ENCODE results near the gene SGTB.
"Not testable (repeated sequence)": the region's sequence is repeated elsewhere in the genome, so short reads cannot be mapped to it uniquely, and the experiment has no call there.

SGTB gene

DNA sequence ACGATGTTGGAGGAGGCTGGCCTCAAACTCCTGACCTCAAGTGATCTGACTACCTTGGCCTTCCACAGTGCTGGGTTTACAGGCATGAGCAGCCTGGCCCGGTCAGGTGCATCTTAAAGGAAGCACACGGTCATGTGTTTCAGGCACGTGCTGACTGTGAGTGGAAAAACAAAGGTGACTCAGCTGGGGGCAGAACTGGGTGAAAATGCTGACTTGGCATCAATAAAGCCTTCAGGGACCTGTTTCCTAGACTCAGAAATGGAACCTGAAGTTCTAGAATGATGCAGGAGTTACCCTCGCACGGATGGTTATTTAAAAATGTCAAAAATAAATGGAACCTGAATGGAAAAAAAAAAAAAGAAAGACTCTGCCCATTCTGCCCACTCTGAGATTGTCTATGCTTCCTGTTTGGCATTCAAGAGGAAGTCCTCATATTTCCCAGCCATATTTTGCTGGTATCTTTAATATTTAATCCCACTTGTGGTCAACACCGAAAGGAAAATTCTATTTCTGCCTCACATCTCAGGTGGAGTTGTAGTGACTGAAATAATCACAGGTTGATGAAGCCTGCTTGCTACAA, 12.4 kb upstream of the SGTB start:
- DNase-seq (ENCODE audit: low read depth in 2 of 2), result not testable (repeated sequence)

DNA sequence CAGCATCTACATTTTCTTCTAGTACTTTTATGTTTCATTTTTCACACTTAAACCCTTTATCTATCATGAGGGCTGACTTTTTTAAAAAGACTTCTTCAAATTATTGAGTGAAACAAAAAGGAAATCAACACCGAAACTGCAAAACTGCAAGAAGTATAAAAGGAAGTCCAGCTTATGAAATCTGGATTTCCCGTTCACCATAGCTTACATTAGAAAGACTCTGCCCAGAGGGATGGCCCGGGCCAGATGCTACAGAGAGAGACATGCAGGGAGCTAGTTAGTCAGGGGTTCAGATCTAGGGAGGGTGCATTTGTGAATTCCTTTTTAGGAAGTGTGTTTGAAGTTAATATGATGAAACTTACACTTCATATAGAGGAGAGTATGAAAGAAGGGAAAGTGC, 10.1 kb upstream of the SGTB start:
- DNase-seq (ENCODE audit: low read depth in 2 of 2), result not testable (repeated sequence)

DNA sequence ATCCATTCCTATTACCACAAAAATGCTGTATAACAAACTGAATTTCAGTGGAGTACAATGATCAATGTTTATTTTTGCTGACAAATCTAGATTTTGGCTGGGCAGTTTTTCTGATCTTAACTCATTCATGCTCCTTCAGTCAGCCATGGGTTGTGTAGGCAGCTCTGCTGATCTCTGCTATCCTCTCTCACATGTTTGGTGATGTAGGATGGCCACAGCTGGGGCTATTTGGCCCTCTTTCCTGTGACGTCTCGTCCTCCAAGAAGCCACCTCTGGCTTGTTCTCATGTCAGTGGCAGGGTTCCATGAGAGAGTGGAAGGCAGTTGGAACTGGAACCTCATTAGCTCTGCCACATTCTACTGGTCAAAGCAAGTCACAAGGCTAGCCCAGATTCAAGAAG, 9.0 kb upstream of the SGTB start:
- DNase-seq (ENCODE audit: low read depth in 2 of 2), result no peak

DNA sequence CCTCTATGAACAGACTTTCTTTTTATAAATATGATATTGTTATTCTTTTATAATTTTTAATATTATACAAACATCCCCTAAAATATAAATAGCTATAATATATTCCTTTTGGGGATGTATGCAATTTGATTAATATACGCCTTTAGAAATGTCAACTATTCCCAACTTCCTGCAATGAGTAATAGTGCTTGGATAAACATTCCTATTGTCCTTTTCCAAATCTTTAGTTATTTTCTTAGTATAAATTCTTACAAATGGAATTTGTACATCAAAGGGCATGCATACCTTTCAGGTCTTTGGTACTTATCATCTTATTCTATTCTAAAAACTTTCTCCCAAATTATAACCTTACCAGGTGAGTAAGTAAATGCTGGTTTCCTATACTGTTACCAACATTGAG, 6.3 kb upstream of the SGTB start:
- no peak for DNase-seq (ENCODE audit: low read depth in 2 of 2)

DNA sequence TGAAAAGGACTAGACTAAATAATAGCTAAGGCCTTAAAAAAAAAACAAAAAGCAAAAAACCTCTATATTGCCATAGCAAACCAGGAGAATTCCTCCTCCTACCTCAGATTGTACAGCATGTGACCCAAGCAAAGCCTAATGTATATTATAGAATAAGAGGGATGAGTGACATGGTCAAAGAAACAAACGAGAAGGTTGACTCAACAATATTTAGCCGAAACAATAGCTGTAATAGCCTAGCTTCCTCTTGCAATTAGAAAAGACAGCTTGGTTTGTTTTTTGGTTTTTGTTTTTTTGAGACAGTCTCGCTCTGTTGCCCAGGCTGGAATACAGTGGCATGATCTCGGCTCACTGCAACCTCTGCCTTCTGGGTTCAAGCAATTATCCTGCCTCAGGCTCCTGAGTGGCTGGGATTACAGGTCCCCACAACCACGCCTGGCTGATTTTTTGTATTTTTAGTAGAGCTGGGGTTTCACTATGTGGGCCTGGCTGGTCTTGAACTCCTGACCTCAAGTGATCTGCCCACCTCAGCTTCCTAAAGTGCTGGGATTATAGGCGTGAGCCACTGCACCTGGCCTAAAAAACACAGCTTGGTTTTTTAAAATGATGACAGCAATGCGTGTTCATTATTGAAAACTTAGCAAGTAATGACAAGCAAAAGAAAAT, 5.7 kb upstream of the SGTB start:
- no peak for DNase-seq (ENCODE audit: low read depth in 2 of 2)

DNA sequence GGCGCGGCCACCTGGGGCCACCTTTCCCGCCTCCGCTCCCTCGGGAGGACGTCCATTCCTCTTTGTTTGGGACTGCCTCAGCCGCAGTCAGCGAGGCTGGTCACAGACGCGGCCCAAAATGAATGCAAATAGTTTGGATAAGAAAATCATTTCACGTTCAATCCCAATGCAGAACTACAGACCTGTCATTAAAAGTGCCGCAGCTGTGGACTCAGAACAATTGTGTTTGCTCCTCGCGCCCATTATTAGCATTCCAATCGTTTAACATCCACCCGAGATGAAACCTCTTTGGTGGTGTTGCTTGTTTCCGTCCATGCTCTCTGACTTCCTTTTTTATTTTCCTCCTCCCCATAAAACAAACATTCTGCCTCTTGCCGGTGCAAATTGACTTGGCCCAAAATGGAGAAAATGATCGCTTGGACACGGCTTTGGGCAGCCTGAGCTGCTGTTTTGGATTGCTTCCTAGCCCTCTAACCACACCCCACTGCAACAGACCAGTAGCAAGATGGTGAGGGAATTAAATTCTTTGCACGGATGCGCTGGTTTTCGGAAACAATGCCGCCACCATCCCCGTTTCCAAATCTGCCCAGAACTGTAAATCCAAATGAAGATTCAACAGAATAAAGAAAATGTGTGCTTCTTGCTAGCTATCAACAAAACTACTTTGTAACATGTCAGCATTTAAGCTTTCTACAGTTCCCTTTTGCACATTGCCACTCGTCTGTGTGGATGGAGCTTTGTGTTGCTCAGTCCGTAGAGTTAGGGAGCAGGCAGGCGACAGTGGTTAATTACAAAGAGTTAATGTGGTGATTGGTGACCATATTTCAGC, 880 bp upstream of the SGTB start:
- DNase-seq (ENCODE audit: low read depth in 2 of 2), result no peak

DNA sequence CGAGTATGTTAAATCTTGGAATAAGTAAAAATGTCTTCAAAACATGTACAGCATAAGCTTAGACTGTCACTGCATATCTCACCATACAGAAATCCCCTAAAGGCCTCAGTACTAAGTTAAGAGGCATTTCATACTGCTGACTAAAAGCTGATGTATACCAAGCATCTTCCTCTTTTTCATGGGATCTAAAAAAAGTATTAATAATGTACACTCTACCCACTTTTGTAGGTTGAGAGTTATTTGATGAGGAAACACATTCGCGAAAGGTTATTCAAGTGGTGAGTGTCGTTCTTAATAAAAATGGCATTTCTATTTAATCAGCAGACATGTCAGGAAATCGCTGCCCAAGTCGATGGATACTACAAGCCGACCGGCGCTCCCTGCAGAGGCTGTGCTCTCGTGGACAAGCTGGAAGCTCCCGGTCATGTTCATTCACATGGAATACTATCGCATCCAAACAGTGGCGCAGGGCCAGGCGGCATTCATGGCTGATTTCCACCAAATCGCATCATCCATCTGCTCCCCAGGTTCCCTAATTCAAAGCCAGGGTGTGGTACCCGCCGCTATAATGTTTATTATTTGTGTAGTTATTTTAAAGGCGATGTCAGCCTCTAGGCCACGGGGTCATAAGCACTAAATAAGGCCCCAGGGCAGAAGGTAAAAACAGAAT, 724 bp downstream of the SGTB start:
- DNase-seq (ENCODE audit: low read depth in 2 of 2), result no peak

DNA sequence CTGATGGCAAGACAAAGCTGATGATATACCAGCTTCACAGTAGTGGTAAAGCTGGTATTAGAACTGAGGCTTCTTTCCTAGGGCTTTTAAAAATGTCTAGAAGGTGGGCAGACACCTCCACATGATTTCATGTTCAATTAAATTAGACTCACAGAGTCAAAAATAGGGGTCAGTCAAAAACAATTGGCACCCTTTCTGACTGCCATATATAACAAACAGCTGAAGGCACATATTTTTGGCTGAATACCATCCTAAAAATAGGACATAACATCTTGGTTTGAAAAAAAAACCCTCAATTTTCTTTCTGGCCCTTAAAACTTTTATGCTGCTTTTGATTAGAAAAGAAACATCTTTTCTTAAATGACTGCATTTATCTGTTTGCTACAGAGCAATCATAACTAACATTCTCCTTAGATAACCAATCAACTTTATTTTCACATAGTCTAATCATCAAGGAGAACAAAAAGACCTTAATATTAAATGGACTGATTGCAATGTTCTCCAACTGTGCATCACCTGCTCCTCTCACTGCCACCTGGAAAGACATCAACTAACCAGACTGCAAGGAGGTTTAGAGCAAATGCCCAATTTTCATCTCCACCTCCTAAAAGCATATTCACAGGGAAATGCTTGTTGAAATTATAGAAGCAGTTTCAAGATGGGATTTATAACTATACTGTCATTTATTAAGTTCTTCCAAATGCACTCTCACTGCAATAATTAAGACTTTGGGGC, 3.2 kb downstream of the SGTB start:
- no peak for DNase-seq (ENCODE audit: low read depth in 2 of 2)

DNA sequence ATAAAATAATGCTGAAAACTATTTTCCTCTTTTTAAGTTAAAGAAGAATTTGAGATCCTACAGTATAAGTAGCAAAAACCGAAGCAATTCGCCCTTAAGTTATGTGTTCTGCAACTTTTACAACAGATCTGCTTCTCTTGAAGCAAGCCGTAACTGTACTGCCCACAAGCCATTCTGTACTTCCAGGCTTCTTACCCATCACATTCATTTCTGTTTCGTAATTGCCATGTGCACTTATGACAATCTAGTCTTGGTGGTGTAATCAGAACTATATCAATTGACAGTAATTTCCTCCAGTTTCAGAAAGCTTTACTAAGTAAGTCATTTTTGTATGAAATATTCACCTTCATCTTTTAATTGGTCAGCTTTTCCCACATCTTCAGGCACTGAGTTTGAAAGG, 13.8 kb downstream of the SGTB start:
- no peak for DNase-seq (ENCODE audit: low read depth in 2 of 2)

DNA sequence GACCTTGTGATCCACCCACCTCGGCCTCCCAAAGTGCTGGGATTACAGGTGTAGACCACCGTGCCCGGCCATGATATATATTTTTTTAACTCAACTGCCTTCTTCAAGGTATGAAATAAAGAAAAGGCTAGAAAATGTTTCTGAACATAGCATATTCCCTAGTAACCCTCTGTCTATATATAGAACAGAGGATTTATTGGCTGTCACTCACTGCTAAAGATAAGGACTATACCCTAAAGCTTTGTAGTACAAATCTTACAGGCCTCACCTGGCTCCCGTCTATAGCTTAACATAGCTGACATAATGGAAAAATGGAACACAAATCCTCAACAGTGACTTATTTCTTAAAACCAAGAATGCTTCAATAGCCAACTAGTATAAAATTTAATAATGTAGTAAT, 14.2 kb downstream of the SGTB start:
- no peak for DNase-seq (ENCODE audit: low read depth in 2 of 2)

DNA sequence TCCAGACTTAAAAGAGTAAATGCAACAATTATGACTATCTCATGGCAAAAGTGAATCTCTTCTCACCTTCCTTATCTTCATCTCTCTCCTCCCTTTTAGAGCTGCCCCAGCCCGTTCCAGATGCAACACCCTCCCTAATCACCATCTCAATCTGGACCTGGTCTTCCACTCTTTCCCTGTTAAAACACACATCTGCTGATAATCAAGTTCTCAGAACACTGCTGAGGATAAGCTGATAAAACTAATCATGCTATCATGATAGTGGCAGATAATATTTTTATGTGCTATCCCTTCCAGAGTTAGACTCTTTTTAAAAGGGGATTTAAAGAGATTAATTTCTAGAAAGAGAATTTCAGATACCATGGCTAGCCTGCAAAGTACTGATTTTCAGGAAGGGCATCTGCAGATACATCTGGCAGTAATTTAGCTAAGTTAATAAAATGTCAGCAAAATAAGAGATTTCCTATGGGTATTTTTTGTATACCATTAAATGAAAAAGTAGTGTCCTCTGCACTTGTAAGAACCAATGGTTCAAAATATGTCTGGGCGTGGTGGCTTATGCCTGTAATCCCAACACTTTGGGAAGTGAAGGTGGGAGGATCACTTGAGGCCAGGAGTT, 17.2 kb downstream of the SGTB start:
- no peak for DNase-seq (ENCODE audit: low read depth in 2 of 2)

DNA sequence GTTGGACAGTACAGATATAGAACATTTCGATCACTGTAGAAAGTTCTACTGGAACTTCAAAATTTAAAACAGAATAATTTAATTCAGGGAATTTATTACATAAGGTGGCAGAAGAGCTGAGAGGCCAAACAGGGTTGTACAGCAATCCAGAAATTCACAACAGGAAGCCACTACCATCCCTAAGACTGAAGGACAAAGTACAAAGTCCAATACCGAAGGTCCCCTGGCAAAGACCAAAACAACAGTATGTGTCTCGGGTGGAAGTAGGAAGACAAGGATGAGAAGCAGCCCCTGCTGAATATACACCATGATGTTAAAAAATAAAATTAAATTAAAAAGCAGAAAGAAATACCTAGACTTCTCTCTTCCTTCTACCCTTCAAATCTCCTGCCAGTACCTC, 19.9 kb downstream of the SGTB start:
- DNase-seq (ENCODE audit: low read depth in 2 of 2), result no peak

DNA sequence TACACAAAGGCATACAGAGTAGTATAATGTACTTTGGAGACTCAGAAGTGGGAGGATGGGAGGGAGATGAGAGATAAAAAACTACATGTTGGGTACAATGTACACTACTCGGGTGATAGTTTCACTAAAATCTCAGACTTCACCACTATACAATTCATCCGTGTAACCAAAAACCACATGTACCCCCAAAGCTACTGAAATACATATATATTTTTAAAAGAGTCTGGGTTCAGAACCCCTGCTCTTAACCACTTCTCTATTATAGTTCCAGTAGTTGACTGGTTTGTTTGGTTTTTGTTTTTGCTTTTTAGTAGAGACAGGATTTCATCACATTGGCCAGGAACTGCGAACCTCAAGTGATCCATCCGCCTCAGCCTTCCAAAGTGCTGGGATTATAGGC, 22.6 kb downstream of the SGTB start:
- DNase-seq (ENCODE audit: low read depth in 2 of 2), result no peak

DNA sequence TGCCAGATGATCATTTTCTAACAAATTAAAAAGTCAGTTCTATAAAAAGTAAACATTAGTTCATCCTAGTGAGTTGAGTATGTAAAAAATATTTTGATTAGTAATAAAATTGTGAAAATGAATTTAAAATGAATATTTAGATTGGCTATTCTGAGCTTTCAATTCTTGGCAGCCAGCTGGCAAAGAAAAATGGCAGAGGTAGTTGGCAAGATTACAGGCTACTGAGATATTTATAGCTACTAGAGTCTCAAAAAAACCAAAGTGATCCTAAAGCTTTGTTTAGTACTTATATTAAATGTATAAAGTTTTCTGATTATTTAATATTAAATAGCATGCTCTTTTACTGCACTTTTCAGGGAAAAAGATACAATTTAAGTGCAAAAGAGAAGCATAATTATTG, 25.0 kb downstream of the SGTB start:
- no peak for DNase-seq (ENCODE audit: low read depth in 2 of 2)

DNA sequence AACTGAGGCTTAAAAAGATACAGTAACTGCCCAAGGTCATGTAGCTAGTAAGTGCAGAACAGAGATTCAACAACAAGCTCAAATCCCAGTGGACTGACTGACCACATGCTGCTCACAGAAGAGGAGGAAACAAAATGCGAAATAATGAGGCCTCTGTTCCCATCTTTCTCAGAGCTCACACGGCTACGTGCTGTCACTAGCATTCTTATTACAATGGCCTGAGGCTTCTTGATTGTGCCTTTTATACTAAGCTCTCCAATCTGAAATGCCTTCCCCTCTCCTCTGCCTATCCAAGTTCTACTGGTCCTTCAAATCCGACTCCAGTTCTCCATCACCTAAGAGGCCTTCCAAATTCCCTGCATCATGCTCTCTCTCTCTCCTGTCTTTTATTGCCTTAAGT, 26.0 kb downstream of the SGTB start:
- no peak for DNase-seq (ENCODE audit: low read depth in 2 of 2)

DNA sequence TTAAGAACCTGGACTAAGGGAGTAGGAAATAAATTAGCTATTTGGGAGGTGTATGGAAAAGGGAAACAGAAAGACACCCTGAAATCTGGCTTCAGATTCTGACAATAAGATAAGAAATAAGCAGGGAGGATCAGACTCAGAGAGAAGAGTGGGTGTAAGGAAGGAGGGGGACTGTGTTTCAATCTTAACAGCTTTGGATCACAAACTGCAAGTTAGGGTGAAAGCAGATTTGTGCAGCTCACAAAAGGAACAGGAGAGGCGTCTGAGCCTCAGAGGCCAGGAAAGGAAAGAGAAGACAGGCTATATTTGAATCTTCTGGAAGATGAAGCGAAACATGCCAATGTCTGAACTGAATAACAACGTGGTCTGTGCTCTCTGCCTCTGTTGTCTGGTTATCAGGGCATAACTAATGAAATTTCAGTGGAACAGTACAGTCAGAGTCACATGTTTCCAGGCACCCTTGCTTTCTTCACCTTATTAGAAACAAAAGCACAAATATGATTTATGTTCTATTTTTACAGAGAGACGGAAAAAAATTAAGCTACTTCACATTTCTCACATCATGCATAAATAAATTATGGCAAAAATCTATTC, 26.6 kb downstream of the SGTB start:
- DNase-seq (ENCODE audit: low read depth in 2 of 2), result no peak

DNA sequence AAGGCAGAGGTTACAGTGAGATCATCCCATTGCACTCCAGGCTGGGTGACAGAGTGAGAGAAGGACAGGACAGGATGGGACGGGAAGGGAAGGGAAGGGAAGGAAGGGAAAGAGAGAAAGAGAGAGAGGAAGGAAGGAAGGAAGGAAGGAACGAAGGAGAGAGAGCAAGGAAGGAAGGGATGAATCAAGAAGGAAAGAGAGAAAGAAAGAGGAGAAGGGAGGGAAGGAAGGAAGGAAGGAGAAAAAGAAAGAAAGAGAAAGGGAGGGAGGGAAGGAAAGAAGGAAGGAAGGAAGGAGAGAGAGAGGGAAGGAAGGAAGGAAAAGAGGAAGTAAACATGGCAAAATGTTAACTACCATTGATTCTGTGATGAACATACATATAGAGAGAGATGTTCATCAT, 28.8 kb downstream of the SGTB start:
- no peak for DNase-seq (ENCODE audit: low read depth in 2 of 2)

DNA sequence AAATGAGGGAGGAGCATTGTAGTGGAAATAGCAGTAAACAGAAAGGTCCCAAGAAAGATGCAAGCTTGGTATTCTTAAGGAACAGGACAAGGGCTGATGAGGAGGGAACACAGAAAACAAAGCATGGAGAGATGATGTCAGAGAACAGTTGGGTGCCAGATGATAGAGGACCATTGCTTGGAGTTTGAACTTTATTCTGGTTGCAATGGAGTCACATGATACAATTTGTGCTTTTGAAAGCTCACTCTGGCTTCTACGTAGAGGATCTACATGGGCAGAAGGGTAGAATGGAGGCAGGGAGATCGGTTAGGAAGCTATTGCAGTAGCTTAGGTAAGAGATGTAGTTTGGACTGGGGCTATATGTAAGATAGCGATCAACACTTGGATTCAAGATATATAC, 39.8 kb downstream of the SGTB start:
- no peak for DNase-seq (ENCODE audit: low read depth in 2 of 2)

DNA sequence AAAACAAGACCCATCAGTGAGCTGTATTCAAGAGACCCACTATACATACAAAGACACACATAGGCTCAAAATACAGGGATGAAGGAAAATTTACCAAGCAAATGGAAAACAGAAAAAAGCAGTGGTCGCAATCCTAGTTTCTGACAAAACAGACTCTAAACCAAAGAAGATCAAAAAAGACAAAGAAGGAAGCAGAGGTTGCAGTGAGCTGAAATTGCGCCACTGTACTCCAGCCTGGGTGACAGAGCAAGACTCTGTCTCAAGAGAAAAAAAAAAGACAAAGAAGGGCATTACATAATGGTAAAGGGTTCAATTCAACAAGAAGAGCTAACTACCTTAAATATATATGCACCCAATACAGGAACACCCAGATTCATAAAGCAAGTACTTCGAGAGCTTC, 45.9 kb downstream of the SGTB start:
- not testable (repeated sequence) for DNase-seq (ENCODE audit: low read depth in 2 of 2)

DNA sequence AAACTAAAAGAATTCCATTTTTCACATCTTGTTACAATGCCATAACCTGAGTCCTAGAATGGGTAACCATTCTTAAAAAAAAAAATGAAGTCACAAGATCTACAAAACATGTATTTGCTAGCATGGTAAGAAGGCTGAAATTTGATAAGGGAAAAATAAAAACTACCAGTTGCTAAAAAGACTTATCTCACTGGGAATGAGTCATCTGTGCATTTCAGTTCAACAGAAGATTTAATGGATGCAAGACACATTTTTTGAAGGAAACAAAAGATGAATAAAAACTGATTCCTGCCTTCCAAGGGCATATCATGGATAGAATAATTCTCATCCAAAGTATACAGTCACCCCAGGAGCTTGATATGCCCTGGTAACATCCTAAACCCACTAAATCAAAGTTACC, 47.2 kb downstream of the SGTB start:
- no peak for DNase-seq (ENCODE audit: low read depth in 2 of 2)

DNA sequence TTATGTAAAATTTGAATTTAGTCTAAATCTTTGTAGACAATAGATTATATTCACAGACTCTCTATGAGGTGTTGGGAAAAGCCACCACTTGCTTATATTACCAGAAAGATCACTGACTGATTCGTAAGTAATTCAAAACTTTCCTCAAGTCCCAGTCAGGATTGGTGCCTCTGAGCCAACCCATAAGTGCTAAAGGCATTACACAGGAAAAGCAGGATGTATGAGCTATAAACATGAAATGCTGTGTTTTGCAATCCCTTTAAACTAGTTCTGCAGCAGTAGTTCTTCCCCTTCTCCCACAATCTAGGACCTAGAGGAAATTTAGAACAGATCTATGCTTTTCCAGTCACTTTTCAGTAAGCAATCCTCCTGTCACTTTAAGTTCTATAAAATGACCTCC, 49.1 kb downstream of the SGTB start:
- DNase-seq (ENCODE audit: low read depth in 2 of 2), result no peak

Measured in stimulated activated CD4-positive, alpha-beta T cell treated with anti-CD3 and anti-CD28 coated beads, Interleukin-1b, Interleukin-23, amount 100 ng/mL, for 1 hour (primary cell).